SK-N-MC (cell line): Measurements from ENCODE around the gene F12.

Source experiments
- EZH2 ChIP-seq: fragments of 200-600 bp; sonication (generic); IDR thresholded peaks from one replicate; pipeline ENCODE4 v1.6.1; 2017; ENCODE audit warnings: antibody characterized with exemption
- FOXP2 ChIP-seq: optimal IDR thresholded peaks from 2 replicates; pipeline ENCODE3; 2011; ENCODE audit warnings: mild to moderate bottlenecking, moderate library complexity; ENCODE audit not compliant: insufficient read depth; ENCODE audit errors: extremely low read length, control extremely low read depth
- POLR2AphosphoS5 ChIP-seq: IDR thresholded peaks from 2 replicates; pipeline ENCODE4 v1.6.1; 2012; ENCODE audit warnings: mild to moderate bottlenecking, low read depth, low read length, borderline replicate concordance

GRCh38 chr5:177376107-177376506, 33.3 kb downstream of the F12 start:
- TF ChIP-seq POLR2AphosphoS5 (no peak), EZH2 (no peak), FOXP2 (no peak)
